Caco-2 (cell line): ENCODE data around the gene CPAMD8. TPM values are rescaled to one million over a fixed set of nuclear protein-coding genes. Genes with fewer than 3 reads are reported as not detected.

ENCODE experiments used
- BruUV-seq: library from RNA; stranded (reverse); fragments of 400-500 nt; replicated peaks from 2 replicates; lab custom pipeline; 2021; lab: Mats Ljungman, UMichigan
- CTCF ChIA-PET: fragments of 300-600 bp; sonication (Branson Sonifier 250); formaldehyde crosslinking; loops from one replicate; lab custom pipeline; 2022; ENCODE audit warnings: antibody characterized with exemption; lab: Charles Lee
- POLR2A ChIA-PET: fragments of 300-600 bp; sonication (Branson Sonifier 250); formaldehyde crosslinking; loops from one replicate; lab custom pipeline; 2022; ENCODE audit warnings: antibody characterized with exemption; lab: Charles Lee
- DNase-seq, 2 experiments: peaks; one replicate each; pipeline versions ENCODE4 v3.0.0 to v3.0.0-alpha.2; 2020 to 2022
- H3K27me3 ChIP-seq: replicated peaks from 2 replicates; pipeline ENCODE4 v1.6.0; 2011; ENCODE audit warnings: low read length; ENCODE audit not compliant: control insufficient read depth, insufficient read depth
- H3K36me3 ChIP-seq: 2 replicates; pipeline ENCODE4 v1.5.1; 2011; ENCODE audit warnings: low read length; ENCODE audit not compliant: control insufficient read depth, insufficient read depth
- H3K4me1 ChIP-seq: fragments of 250-450 bp; sonication (Bioruptor Pico); 2 replicates; pipeline ENCODE4 v1.5.1; 2020; ENCODE audit warnings: mild to moderate bottlenecking
- H3K4me3 ChIP-seq: 2 replicates; pipeline ENCODE4 v1.5.1; 2011; ENCODE audit warnings: low read depth, mild to moderate bottlenecking, control low read depth, low read length
- H3K9me3 ChIP-seq: fragments of 250-450 bp; sonication (Bioruptor Pico); 2 replicates; pipeline ENCODE4 v1.5.1; 2020; ENCODE audit warnings: mild to moderate bottlenecking, moderate library complexity
- H3K27ac Mint-ChIP-seq: one replicate; pipeline ENCODE4 v1.8.0; 2022; ENCODE audit warnings: mixed read lengths; ENCODE audit not compliant: unreplicated experiment
- H3K27me3 Mint-ChIP-seq: one replicate; pipeline ENCODE4 v1.8.0; 2022; ENCODE audit warnings: mixed read lengths; ENCODE audit not compliant: insufficient read depth, unreplicated experiment
- H3K36me3 Mint-ChIP-seq: one replicate; pipeline ENCODE4 v1.8.0; 2022; ENCODE audit warnings: mild to moderate bottlenecking, mixed read lengths; ENCODE audit not compliant: insufficient read depth, unreplicated experiment
- H3K4me1 Mint-ChIP-seq: one replicate; pipeline ENCODE4 v1.8.0; 2022; ENCODE audit warnings: low read depth, mixed read lengths; ENCODE audit not compliant: unreplicated experiment
- H3K4me3 Mint-ChIP-seq: one replicate; pipeline ENCODE4 v1.8.0; 2022; ENCODE audit warnings: mild to moderate bottlenecking, moderate library complexity, mixed read lengths; ENCODE audit not compliant: unreplicated experiment
- H3K9me3 Mint-ChIP-seq: one replicate; pipeline ENCODE4 v1.8.0; 2022; ENCODE audit warnings: mixed read lengths; ENCODE audit not compliant: unreplicated experiment
- intact Hi-C: fragments of 100-400 bp; cut with micrococcal nuclease; formaldehyde crosslinking; loops from one replicate; pipeline ENCODE4 v1.10.0; 2022; ENCODE audit not compliant: unreplicated experiment
- total RNA-seq: library from RNA; stranded (reverse); gene quantifications from 2 replicates; pipeline ENCODE4 v1.2.3, GENCODE V29; 2022
- TF ChIP-seq, protein P1 (sequence below), 2 experiments: fragments of 200-600 bp in 1 of 2; IDR thresholded peaks; 1 replicate in 1 of 2; 2 replicates in 1 of 2; pipeline versions ENCODE4 v1.5.1 to v1.8.0; 2011 to 2022; ENCODE audit warnings: antibody characterized with exemption in 1 of 2, control low read depth in 1 of 2, inconsistent platforms in 1 of 2, low read depth in 1 of 2, low read length in 1 of 2, mild to moderate bottlenecking in 1 of 2, moderate library complexity in 1 of 2; ENCODE audit not compliant: insufficient read depth in 1 of 2, severe bottlenecking in 1 of 2, unreplicated experiment in 1 of 2

CPAMD8 gene
- total RNA-seq, 1 experiment from 2014 or later = 1.1 TPM

DNA sequence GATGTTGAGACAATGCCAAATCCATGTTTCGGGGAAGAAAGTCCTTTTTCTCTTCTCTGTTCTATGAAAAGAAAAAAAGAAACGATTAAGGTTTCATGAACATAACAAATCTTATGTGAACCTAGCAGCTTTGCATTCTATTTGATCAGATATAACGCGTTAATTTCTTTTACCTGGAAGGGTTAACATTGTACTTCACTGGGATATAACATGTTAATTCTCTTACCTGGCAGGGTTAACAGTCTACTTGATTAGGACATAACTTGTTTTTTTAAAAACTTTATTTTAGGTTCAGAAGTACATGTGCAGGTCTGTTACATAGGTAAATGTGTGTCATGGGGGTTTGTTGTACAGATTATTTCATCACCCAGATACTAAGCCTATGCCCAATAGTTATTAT, 68.8 kb downstream of the CPAMD8 start:
- H3K4me3 ChIP-seq = no peak overlapping the region
- Mint-ChIP-seq H3K9me3 (no peaks in the 10 kb centered on the region), H3K4me1 (no peaks in the 10 kb centered on the region), H3K27ac (no peak overlapping the region), H3K36me3 (no peaks in the 10 kb centered on the region), H3K27me3 (peaks cover 20% of the 10 kb centered on the region), H3K4me3 (no peak overlapping the region)
- ChIA-PET CTCF (no interaction called here), POLR2A (no interaction called here)
- H3K4me1 ChIP-seq = no peaks in the 10 kb centered on the region
- no TSS peak for BruUV-seq
- H3K9me3 ChIP-seq = no peaks in the 10 kb centered on the region
- no peaks in the 10 kb centered on the region for H3K27me3 ChIP-seq
- DNase-seq = no peak
- intact Hi-C loops = no loop called here
- no peaks in the 10 kb centered on the region for H3K36me3 ChIP-seq
- TF ChIP-seq, protein P1, sequence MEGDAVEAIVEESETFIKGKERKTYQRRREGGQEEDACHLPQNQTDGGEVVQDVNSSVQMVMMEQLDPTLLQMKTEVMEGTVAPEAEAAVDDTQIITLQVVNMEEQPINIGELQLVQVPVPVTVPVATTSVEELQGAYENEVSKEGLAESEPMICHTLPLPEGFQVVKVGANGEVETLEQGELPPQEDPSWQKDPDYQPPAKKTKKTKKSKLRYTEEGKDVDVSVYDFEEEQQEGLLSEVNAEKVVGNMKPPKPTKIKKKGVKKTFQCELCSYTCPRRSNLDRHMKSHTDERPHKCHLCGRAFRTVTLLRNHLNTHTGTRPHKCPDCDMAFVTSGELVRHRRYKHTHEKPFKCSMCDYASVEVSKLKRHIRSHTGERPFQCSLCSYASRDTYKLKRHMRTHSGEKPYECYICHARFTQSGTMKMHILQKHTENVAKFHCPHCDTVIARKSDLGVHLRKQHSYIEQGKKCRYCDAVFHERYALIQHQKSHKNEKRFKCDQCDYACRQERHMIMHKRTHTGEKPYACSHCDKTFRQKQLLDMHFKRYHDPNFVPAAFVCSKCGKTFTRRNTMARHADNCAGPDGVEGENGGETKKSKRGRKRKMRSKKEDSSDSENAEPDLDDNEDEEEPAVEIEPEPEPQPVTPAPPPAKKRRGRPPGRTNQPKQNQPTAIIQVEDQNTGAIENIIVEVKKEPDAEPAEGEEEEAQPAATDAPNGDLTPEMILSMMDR (IDR thresholded peaks at IDR 0.05; ENCODE audit: insufficient read depth in 1 of 2, low read depth in 1 of 2, low read length in 1 of 2, severe bottlenecking in 1 of 2, unreplicated experiment in 1 of 2) = no peak

DNA sequence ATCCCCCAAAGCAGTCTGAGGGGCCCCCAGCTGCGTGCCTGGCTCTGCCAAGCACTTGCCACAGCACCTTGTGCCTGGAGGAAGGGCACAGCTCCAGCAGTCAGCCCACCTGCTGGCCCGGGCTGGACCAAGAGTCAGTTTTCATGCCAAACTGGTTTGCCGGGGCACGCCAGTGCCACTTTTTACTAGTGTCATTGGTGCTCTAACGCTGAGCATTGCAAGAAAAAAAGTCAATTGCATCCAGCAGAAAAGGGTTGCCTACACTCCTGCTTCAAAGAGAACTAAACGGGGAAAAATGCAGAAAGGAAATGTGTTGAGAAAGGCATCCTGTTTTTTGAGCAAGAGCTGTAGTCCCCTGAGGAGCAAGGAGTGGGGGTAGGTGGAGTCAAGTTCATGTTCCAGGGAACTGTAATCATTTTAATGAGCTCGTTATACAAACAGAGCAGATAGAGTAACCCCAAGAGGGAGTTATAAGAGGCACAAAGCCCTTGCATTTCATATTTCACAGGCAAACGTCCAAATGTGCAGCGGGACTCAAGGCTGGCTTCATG, 69.4 kb downstream of the CPAMD8 start:
- no peaks in the 10 kb centered on the region for H3K4me1 Mint-ChIP-seq
- Histone ChIP-seq H3K9me3 (no peaks in the 10 kb centered on the region), H3K4me3 (no peak overlapping the region), H3K4me1 (no peaks in the 10 kb centered on the region), H3K36me3 (no peaks in the 10 kb centered on the region), H3K27me3 (no peaks in the 10 kb centered on the region)
- H3K36me3 Mint-ChIP-seq = no peaks in the 10 kb centered on the region
- H3K27ac Mint-ChIP-seq = no peak overlapping the region
- TF ChIP-seq, protein P1 (IDR thresholded peaks at IDR 0.05; ENCODE audit: insufficient read depth in 1 of 2, low read depth in 1 of 2, low read length in 1 of 2, severe bottlenecking in 1 of 2, unreplicated experiment in 1 of 2) = no peak
- H3K27me3 Mint-ChIP-seq = peaks cover 19% of the 10 kb centered on the region
- H3K4me3 Mint-ChIP-seq = no peak overlapping the region
- no peaks in the 10 kb centered on the region for H3K9me3 Mint-ChIP-seq
- intact Hi-C loops = no loop called here
- ChIA-PET POLR2A (no interaction called here), CTCF (no interaction called here)
- BruUV-seq = no TSS peak
- no peak for DNase-seq

DNA sequence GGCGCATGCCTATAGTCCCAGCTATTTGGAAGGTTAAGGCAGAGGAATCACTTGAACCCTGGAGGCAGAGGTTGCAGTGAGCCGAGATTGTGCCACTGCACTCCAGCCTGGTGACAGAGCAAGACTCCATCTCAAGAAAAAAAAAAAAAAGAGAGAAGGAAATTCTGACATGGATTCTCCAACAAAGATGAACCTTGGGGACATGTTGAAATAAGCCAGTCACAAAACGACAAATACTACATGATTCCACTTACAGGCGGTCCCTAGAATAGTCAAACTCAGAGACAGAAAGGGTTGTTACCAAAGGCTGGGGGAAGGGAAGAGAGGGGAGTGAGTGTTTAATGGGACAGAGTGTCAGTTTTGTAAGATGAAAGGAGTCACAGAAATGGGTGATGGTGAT, 71.4 kb downstream of the CPAMD8 start:
- Mint-ChIP-seq H3K36me3 (no peaks in the 10 kb centered on the region), H3K4me3 (no peak overlapping the region), H3K27ac (no peak overlapping the region), H3K9me3 (no peaks in the 10 kb centered on the region), H3K4me1 (no peaks in the 10 kb centered on the region), H3K27me3 (peaks cover 14% of the 10 kb centered on the region)
- Histone ChIP-seq H3K4me1 (no peaks in the 10 kb centered on the region), H3K27me3 (no peaks in the 10 kb centered on the region), H3K4me3 (no peak overlapping the region), H3K36me3 (no peaks in the 10 kb centered on the region), H3K9me3 (no peaks in the 10 kb centered on the region)
- TF ChIP-seq, protein P1 (IDR thresholded peaks at IDR 0.05; ENCODE audit: insufficient read depth in 1 of 2, low read depth in 1 of 2, low read length in 1 of 2, severe bottlenecking in 1 of 2, unreplicated experiment in 1 of 2) = no peak
- no peak for DNase-seq
- intact Hi-C loops = no loop called here
- no TSS peak for BruUV-seq
- ChIA-PET CTCF (no interaction called here), POLR2A (no interaction called here)
